ENCODE measurements around the gene STPG4.
"Not testable (repeated sequence)": the region's sequence is repeated elsewhere in the genome, so short reads cannot be mapped to it uniquely, and the experiment has no call there.

The STPG4 gene

DNA sequence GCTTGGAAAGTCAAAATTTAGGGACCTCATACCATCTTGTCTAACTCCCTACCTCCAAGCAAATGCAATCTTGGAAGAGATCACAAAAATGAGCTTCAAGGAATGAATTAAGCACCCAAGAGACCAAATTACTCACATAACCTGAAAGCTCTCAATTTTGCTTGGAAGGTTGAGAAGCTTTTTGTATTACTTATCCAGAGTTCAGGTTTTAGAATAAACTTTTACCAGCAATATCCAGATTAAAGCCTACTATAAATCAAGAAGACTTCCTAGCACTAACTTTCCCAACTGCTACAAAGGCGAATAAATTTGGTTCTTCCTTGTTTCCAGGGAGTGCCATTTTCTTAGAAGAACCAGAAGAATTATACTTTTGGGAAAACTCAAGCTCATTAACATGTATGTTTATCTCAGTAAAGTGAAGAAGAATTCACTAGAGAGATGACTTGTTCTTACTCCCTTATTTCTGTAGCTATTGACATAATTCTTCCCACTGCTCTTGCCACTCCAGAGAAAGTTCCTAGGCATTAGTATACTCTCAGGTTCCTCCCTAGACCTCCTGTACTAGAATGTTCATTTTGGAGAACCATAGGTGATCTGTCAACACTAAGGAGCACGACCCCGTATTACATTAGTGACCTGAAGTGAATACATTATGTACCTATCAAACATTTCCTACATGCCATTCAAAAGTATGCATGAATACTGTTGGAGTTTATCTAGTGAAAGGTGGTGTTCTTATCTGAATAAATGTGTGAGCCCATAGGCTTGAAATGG, 18.0 kb upstream of the STPG4 start:
- no peak for DNase-seq (ENCODE audit: low read depth in 3 of 3)

DNA sequence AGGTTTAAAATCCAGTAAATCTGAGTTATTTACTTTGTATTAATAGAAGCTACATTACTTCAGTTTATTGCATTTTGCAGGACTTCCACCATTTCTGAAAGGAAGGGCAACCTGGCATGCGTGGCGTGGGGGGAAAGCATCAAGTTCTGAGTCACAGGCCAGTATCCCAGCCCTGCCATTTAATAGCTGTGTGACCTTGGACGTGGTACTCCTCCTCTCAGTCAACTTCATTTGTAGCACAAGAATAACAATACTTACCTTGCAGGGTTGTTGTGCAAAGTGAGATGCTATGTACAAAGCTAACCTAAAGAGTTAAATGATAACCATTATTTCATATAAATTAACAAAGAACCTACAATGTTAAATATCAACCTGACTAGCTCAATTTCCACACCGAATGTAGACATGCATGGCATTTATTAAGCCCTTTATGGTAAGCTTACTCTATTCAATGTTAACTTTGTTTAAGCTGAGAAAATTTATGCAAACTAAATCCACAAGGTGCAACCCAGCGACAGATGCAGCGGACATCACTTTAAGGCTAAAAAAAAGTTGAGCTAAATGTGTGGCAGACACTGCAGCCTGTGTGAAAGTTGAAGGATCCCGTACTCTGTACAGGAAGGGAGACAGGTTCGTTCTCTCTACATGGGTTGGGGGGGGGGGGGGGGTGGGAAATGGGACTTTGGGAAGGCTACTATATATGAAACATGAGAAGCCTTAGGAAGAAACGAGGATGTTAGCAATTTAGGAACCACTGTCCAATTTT, 17.2 kb upstream of the STPG4 start:
- DNase-seq (ENCODE audit: low read depth in 3 of 3): no peak

DNA sequence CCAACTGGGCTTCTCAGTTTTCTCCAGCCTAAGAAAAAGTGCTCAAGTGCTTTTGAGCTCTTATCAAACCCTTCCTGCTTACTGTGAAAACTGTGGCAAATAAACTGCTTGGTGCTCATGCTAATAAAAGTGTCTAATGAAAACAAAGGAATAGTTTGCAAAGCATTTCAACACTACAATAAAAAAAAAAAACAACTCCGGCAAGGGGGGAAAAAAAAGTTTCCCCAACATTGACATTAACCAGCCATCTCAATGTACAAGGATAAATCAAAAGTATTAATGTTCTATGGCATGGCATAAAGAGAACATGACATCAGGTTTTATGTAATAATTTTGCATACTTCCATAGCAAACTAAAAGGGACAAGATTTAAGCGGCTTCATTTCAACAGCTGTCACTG, 14.7 kb upstream of the STPG4 start:
- DNase-seq (ENCODE audit: low read depth in 3 of 3): no peak

DNA sequence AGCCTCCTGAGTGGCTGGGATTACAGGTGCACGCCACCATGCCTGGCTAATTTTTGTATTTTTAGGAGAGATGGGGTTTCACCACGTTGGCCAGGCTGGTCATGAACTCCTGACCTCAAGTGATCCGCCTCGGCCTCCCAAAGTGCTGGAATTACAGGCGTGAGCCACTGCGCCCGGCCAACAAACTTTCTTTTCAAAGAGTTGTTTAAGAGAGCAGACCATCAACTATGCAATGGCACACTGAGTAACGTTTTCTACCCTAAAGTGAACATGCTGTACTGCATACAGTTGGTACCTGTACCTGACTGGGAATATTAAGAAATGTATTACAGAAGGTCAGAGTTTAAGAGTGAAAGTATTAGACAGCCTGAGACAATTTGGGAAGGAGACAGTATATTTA, 13.8 kb upstream of the STPG4 start:
- DNase-seq (ENCODE audit: low read depth in 3 of 3): not testable (repeated sequence)

DNA sequence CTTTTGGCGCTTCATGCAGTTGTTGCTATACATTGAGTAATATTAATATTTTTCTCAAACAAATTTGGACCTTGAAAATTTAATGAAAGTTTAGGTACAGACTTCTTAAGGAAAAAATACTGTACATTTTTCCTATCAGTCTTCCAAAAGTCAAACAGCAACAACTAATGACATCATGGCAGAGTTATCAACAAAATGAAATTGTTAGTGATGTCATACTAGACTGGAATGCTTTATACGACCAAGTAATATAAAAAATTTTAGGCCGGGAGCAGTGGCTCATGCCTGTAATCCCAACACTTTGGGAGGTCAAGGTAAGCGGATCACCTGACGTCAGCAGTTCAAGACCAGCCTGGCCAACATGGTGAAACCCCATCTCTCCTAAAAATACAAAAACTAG, 12.0 kb upstream of the STPG4 start:
- DNase-seq (ENCODE audit: low read depth in 3 of 3): no peak

DNA sequence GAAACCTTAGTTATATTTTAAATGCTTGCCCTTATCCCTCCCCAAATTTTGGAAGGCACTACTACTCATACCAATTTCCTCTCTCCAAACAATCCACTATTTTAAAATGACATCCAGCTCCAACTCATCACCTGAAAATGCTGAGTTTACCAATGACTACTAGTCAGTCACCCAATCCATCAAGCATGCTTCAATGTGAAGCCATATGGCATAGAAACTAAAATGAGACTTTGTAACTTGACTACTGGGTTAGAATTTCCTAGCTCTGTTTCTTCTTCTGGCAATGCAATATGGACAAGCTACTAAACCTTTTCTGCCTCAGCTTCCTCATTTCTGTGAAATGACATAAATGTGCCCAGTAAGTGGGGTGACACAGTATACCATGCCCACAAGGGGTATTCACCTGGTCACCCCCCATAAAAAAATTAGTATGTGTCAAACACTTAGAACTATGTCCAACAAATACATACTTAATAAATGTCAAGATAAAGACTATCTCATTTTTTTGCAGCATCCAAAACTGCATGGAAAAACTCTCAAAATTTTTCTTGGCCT, 10.0 kb upstream of the STPG4 start:
- no peak for DNase-seq (ENCODE audit: low read depth in 3 of 3)

DNA sequence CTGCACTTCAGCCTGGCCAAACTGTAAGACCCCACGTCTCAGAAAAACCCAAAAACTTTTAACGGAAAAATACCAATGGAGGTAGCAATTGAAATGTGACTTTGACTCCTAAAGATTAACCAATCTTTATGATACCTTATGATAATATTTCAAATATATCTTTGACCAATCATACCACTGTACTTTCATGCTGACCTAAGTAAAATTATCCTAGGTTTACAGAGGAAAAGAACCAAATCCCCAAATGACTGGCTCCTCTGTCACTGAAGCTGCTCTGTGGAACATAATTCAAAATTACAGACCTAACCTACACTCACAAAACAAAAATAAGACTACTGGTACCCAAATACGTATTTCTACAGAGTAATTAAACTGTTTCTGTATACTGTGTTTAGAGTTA, 7.7 kb upstream of the STPG4 start:
- no peak for DNase-seq (ENCODE audit: low read depth in 3 of 3)

DNA sequence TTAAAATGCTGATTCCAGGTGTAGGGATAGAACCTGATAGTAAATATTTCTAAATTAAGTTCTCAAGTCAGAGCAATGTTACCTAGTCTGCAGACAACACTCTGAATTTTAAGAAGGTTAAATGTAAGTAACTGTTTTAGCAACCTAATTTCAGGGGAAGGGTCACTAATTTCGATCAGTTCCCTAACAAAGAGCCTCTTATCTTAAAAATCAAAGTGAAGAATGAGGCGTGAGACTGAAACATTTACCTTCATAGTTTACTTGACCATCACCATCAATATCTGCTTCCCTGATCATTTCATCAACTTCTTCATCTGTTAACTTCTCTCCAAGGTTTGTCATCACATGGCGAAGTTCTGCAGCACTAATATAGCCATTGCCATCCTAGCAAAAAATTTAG, 6.4 kb upstream of the STPG4 start:
- DNase-seq (ENCODE audit: low read depth in 3 of 3): no peak

DNA sequence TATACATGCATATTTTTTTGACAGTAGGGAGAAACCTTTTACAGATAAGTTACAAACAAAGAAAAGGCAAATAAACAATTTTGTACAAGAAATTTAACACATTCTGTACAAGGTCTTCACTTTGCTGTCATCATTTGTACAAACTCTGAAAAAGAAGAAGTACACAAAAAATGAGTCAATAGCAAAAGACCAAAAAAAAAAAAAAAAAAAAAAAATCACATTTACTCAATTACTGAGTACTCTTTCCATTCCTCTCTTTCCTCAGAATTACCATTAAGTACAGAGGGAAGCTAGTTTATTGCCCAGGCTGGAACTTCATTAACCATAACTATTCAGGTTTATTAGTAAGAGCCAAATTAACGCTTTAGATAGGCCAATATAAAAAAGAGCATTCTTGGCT, 5.6 kb upstream of the STPG4 start:
- no peak for DNase-seq (ENCODE audit: low read depth in 3 of 3)

DNA sequence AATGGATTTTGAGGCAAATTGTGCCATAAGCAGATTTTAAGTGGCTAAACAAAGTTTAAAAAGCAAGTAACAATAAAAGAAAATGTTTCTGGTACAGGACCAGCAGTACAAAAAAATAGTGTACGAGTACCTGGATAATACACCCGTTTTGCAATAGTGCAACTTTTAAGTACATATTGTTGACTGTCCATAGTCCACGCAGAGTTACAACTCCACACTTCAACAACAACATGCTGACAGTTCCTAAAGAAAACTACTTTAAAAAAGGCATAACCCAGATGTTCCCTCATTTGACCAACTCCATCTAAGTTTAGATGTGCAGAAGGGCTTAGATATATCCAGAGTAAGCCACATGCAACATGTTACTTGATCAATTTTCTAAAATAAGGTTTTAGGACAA, 5.1 kb upstream of the STPG4 start:
- DNase-seq (ENCODE audit: low read depth in 3 of 3): no peak

DNA sequence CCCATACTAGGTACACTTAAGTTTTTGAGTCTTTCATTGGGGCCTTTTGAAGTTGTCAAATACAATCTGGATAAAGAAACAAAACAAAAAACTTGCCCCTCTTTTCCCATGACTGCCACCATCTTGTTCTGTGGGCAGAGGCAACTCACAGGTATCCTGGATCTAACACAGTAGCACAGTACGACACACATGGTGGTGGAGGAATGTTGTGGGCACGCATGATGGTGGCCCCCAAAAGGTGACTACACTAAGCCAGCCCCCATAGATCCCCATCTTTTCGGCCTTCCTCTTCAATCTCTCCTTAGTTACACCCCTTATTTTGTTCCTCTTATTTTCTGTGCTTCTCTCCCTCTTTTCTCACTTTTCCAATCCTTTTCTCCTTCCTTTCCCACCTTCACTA, 4.5 kb upstream of the STPG4 start:
- no peak for DNase-seq (ENCODE audit: low read depth in 3 of 3)

DNA sequence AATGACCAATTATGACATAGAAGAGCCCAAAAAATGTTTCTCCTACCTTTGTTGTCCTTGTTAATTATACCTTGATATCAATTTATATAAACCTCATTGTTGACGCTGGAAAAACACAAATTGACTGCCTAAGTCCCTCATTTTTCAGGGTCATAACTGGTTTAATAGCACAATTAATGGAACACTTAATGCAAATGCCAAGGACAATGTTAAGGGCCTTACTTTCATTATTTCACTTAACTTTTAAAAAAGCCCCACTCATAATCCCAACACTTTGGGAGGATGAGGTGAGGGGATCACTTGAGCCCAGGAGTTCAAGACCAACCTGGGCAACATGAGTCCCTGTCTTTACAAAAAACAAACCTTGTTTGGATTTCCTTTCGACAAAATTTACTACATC, 3.5 kb upstream of the STPG4 start:
- no peak for DNase-seq (ENCODE audit: low read depth in 3 of 3)

DNA sequence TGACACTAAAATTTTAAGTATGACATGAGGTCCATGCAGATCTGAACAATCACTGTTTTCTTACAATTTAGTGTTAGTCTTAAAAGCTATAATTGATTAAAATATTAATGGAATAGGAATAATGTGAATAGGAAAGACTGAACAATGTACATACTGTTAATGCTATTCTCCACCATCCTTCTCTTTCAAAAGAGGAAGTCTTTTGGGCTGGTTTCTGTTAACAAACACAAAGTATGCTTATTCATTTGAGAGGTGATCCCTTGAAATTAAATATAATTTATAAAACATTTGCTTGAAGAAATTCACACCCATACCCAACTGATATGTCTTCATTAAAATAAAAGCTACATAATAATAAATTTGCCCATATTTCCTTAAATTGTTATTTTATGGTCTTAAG, 2.3 kb downstream of the STPG4 start:
- no peak for DNase-seq (ENCODE audit: low read depth in 3 of 3)

DNA sequence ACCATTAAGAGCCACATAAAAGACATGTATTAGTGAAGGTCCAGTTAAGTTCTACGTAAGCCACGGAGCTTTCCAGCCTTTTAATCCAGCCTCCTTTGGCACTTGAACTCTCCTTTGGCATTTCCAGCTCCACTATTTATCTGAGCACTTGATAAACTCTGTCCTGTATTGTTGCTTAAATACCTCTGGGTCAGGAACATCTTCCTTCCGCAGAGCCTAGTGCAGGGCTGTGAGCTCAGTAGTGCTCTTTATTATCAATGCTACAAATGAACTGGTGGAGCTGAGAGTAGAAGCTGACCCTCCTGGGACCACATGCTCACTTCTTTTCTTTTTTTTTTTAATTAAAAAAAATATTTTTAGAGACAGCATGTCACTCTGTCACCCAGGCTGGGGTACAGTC, 4.9 kb downstream of the STPG4 start:
- DNase-seq (ENCODE audit: low read depth in 3 of 3): no peak

DNA sequence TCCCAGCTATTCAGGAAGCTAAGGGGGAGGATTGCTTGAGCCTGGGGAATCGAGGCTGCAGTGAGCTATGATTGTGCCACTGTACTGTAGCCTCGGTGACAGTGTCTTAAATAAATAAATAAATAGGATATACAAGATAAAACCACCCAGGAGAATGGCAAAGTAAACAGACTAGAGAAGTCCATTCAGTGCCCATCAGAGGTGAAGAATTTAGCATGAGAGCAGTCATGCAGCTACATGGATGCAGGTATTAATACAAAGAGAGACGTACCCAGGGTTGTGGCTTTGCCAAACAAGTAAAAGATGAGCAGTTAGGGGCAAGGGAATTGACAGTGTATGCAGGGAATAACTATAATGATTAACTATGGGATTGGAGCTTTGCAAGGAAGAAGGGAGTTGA, 8.1 kb downstream of the STPG4 start:
- DNase-seq (ENCODE audit: low read depth in 3 of 3): no peak

DNA sequence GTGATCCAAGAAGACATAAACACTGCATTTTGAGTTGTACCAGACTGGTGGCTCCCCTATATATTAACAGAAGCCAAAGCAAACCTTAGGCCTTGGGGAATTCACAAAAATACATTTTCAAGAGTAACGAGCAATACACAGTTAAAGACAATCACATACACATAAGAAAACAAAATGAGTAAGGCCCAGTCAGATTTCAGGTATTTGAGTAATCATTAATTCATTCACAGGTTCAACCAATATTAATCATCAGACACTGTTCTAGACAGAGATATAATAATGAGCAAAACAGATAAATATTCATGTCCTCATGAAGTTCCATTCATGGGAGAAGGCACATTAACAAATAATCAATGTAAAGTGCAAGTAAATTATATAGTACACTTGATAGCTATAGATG, 9.6 kb downstream of the STPG4 start:
- no peak for DNase-seq (ENCODE audit: low read depth in 3 of 3)

DNA sequence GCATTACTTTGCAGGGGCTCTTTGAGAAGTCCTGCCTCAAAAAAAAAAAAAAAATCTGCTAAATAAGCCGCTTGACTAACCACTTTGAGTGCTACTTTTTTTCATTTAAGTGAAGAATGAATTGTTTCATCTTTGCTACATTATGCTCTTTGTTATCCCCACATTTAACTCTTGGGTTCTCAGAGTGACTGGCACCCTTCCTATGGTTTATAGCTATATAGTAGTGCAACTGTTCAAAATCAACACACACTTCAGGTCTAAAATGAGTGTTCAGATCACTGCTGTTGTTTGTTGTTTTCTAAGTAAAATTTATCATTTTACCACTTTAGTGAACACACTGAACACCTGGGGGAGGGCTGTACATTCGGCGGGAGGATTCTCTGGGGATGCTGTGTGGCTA, 13.6 kb downstream of the STPG4 start:
- no peak for DNase-seq (ENCODE audit: low read depth in 3 of 3)

DNA sequence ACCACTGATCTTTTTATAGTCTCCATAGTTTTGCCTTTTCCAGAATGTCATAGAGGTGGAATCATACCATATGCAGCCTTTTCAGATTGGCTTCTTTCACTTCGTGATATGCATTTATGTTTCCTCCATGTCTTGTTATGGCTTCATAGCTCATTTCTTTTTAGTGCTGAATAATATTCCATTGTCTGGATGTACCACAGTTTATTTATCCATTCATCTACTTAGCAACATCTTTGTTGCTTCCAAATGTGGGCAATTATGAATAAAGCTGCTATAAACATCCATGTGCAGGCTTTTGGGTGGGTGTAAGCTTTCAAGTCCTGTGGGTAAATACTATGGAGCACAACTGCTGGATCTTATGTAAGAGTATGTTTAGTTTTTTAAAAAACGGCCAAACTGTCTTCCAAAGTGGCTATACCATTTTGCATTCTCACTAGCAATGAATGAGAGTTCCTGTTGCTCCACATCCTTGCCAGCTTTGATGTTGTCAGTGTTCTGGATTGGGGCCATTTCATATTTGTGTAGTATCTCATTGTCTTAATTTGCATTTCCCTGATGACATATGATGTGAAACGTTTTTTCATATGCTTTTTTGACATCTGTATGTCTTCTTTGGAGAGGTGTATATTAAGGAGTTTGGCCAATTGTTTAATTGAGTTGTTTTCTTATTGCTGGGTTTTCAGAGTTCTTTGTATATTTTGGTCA, 20.6 kb downstream of the STPG4 start:
- no peak for DNase-seq (ENCODE audit: low read depth in 3 of 3)

DNA sequence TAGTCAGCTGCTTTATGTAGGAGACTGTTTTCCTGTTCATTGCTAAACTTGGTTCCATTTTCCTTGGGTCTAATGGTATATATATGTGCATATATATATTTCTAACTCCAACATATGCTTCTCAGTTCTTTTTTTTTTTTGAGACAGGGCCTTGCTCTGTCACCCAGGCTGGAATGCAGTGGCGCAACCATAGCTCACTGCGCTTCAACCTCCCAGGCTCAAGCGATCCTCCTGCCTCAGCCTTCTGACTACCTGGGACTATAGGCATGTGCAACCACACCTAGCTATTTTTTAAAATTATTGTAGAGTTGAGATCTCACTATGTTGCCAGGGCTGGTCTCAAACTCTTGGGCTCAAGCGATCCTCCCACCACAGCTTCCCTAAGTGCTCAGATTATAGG, 22.1 kb downstream of the STPG4 start:
- no peak for DNase-seq (ENCODE audit: low read depth in 3 of 3)

DNA sequence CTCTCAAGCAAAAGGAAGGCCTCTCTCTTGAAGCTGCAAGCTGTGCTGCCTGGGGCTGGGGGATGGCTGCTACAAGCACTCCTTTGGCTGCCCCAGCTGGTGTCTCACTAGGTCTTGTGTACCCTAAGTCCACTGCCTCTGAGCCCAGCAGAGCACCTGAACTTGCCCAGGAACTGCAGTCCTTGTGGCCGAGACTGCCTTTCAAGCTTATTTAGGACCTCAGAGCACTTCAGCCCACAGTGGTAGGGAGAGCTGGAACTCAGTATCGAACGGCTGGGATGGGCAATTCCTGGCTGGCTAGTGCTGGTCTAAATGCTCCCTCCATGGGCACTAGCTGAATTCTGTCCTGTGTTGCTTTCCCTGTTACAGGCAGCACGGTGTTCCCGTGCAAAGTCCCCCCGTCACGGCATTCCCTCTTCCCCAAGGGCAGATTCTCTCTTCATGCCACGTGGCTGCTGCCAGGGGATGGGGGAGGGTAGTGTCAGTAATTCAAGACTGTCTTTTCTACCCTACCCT, 25.9 kb downstream of the STPG4 start:
- DNase-seq (ENCODE audit: low read depth in 3 of 3): no peak

DNA sequence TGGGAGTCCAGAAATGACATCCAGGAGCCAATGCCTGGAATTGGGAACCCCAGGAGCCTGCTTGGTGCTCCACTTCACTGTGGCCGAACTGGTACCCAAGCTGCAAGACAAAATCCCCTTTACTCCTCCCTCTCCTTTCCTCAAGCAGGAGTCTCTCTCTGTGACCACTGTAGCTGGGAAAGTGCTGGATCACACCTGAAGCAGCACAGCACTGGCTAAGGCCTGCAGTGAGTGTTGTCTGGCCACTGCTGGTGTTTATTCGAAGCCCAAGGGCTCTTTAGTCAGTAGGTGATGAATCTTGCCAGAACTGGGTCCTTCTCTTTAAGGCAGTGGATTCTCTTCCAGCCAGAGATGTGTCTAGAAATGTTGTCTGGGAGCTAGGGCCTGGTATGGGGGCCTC, 26.4 kb downstream of the STPG4 start:
- DNase-seq (ENCODE audit: low read depth in 3 of 3): no peak

DNA sequence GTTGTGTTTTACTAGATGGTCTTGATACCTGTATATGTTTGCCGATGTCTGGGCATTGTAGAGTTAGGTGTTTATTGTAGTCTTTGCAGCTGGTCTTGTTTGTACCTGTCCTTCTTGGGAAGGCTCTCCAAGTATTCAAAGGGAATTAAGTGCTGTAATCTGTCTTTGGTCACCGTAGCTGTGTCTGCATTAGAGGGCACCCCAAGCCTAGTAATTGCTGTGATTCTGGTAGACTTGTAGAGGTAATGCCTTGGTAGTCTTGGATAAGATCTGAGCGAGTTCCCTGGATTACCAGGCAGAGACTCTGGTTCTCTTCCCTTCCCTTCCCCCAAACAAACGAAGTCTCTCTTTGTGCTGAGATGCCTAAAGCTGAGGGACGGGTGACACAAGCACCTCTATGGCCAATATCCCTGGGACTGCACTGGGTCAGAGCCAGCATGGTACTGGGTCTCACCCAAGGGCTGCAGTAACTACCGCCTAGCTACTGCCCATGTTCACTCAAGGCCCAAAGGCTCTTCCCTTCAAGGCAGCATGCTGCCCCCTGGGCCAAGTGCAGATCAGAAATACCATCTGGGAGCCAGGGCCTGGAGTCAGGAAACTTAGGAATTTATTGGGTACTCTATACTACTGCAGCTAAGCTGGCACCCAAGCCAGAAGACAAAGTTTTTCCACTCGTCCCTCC, 27.1 kb downstream of the STPG4 start:
- no peak for DNase-seq (ENCODE audit: low read depth in 3 of 3)
